HK-2 (cell line): ENCODE measurements around the gene MSRB3.

ENCODE experiments used
- DNase-seq: peaks from one replicate; pipeline ENCODE4 v3.0.0-alpha.2; 2018; ENCODE audit not compliant: unreplicated experiment

MSRB3 gene

DNA sequence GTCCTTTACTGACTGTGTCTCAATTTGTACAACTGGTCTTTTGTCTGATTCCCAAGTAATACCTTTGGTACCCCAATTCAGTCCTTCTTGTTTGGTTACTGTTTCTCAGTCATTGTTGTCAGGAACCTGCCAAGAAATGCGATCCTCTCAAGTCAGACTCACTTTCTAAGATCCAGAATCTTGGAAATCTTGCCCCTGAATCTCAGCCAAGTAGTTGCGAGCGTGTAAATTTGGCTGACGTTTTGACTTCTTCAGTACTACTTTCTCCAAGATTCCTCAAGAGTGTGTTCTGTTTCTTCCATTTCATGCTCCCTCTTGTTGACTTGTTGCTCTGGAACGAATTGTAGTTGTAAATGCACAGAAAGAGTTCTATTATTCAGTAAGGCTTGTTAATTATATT, 114.0 kb downstream of the MSRB3 start:
- DNase-seq: no peak

DNA sequence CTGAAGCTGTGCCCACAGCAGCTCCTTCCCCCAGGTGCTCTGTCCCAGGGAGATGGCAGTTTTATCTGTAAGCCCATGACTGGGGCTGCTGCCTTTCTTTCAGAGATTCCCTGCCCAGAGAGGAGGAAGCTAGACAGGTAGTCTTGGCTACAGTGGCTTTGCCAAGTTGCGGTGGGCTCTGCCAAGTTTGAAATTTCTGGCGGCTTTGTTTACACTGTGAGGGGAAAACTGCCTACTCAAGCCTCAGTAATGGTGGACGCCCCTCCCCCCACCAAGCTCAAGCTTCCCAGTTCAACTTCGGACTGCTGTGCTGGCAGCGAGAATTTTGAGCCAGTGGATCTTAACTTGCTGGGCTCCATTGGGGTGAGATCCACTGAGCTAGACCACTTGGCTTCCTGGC, 124.7 kb downstream of the MSRB3 start:
- no peak for DNase-seq

DNA sequence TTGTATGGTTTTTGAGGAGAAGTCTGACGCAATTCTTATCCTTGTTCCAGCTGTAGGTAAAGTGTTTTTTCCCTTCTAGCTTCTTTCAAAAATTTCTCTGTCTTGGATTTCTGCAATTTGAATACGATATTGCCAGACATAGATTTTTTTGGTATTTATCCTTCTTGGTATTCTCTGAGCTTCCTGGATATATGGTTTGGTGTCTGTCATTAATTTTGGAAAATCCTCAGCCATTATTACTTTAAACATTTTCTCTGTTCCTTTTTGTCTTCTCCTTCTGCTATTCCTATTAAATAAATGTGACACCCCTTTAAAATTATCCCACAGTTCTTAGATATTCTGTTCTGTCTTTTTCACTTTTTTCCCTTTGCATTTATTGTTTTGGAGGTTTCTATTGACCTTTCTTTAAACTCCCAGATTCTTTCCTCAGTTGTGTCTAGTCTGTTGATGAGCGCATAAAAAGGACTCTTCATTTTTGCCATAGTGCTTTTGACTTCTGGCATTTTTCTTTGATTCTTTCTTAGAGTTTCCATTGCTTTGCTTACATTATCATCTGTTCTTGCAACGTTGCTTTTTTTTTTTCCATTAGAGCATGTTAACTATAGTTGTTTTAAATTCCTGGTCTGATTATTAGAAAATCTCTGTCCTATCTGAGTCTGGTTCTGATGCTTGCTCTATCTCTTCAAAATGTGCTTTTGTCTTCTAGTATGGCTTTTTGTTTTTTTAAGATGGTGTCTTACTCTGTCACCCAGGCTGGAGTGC, 129.1 kb downstream of the MSRB3 start:
- DNase-seq: no peak

DNA sequence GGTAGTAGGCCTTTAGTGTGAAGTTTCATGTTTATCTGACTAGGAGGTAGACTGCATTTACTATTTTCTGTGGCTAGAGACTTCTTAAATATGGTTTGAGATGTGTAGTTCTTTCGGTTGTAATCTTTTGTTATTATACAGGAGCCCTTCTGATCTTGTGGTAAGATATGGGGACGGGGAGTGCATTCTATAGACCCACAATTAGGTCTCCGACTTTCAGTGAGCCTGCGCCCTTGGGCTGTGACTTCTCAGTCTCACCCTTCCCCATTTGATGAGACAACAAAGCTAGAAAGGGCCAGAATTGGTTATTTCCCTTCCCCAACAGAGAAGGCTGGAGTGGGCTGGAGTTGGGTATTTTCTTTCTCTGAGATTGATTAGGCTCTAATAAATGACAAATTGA, 130.0 kb downstream of the MSRB3 start:
- DNase-seq: no peak

DNA sequence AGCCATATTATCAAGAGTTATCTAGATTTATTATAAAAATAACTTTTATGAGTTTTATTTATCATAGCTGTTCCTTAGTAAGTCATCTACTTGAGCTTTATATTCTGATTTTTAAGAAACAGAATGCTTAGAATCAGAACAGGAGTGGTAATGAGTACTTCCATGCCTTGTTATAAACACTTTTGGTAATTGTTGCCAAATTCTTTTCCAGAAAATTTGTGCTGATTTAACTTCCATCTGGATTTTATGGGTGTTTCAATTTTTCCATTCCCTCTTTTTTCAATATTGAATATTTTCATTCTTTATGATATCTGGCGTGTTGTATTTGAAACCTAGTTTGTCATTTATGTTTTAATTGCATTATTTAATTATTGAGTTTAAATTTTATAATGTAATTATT, 131.2 kb downstream of the MSRB3 start:
- DNase-seq: no peak

DNA sequence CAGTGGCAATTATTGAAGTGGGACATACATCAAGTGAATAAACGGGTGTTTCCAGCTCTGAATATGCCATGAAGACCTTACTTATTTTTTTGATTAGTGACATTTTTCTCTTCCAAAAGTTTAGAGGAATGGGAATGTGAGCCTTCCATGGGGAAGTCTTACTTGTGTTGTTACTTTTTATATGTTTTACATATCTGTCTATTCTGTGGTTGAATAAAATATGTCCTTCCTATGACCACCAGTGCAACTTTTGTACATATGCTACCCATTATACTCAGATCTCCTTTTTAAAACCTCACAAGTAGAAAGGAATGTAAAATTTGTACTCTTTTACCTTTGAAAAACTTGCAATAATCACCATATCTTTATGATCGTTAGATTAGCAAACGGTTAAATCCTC, 132.7 kb downstream of the MSRB3 start:
- DNase-seq: no peak

DNA sequence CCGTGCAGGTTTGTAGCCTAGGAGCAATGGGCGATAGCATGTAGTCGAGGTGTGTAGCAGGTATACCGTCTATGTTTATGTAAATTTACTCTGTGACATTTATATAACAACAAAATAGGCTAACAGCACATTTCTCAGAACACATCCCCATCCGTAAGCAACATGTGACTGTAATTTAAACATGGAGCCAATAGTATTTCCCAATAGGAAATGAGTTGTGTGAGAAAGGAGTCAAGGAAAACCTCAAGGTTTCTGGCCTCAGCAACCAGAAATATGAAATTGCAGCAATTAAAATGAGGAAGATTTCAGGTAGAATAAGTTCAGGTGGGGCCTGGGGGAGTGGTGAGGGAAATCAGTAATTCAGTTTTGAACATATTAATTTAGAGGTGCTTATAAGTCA, 136.0 kb downstream of the MSRB3 start:
- no peak for DNase-seq

DNA sequence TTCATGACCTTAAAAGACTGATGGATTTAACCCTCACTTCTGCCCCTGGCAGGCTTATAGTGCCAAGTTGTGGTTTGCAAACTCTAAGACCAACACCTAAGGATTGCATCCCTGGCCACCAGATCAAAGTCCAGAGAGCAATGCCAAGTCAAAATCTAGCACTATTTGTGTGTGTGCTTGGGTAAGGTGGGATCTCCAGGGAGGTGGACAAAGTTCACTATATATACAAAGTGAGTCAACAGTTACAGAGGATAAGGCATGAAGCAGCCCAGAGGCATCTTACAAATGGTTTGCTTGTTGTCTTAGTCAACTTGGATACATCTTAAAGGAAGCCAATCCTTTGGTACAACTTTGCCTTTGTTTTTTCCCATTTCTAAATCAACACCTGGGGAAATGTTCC, 137.3 kb downstream of the MSRB3 start:
- no peak for DNase-seq

DNA sequence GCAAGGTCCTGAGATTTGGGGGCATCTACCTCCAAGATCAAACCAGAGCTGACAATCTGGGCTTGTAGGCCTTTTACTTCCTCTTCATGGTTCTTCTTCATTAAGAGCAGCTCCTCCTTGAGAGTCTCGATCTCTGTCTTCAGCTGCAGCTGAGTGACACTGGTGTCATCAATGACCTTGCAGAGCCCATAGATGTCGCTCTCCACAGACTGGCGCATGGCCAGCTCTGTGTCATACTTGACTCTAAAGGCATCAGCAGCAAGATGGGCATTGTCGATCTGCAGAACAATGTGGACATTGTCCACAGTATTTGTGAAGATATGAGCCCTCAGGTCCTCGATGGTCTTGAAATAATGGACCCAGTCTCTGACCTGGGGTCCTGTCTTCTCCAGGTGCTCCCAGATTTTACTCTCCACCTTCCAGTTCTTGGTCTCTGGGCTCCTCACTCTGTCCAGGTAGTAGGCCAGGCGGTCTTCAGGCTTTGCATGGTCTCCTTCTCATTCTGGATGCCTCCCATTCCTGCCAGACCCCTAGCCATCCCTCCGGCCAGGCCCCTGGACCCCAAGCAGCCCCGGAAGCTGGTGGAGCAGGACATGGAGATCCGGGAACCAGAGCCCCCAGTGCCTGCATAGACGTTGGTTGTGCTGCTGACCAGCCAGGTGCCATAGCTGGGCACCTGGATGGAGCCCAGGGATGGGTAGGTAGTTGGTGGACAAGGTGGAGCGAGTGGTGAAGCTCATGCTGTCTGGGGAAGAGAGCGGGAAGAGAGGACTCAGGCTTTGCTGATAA, 141.0 kb downstream of the MSRB3 start:
- DNase-seq: no peak

DNA sequence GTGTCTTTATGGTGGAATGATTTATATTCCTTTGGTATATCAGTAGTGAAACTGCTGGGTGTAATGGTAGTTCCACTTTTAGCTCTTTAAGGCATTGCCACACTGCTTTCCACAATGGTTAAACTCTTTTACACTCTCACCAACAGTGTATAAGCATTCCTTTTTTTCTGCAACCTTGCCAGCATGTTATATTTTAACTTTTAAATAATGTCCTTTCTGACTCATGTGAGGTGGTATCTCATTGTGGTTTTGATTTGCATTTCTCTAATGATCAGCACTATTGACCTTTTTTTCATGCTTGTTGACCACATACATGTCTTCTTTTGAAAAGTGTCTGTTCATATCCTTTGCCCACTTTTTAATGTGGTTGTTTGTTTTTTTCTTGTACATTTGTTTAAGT, 142.5 kb downstream of the MSRB3 start:
- DNase-seq: no peak

DNA sequence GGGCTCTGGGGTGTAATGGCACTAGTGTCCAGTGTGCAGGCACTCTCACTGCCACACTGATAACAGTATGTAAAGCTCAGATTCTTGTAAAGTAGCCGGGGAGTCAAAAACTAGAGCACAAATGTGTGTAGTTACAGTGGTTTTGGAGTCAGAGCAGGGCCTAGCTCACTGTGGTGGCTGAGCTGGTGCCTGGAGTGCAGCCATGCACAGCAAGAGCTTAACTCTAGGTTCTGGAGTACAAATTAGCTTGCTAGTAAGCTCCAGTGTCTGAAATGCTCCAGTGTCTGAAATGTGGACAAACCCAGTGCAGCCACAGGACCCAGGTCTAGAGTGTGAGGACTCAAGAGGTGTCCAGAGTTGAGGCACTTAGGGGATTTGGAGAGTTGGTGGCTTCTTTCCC, 149.2 kb downstream of the MSRB3 start:
- DNase-seq: peak; percentile 29

DNA sequence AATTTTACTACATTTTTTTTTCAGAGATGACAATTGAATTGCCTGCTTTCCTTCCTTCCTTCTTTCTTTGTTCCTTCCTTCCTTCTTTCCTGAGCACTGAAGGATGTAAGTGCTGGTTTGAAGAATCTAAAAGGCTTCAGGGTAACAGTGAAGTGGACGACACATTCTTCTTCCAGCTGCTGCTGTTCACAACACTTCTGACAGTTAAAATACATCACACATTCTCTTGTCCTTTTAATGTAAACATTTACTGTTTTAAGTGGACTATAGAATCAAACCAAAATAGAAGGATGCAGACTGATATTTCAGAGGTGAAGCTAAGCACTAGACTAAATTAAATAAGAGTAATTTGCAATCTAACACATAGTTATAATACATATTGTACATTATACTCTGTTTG, 151.5 kb downstream of the MSRB3 start:
- no peak for DNase-seq

DNA sequence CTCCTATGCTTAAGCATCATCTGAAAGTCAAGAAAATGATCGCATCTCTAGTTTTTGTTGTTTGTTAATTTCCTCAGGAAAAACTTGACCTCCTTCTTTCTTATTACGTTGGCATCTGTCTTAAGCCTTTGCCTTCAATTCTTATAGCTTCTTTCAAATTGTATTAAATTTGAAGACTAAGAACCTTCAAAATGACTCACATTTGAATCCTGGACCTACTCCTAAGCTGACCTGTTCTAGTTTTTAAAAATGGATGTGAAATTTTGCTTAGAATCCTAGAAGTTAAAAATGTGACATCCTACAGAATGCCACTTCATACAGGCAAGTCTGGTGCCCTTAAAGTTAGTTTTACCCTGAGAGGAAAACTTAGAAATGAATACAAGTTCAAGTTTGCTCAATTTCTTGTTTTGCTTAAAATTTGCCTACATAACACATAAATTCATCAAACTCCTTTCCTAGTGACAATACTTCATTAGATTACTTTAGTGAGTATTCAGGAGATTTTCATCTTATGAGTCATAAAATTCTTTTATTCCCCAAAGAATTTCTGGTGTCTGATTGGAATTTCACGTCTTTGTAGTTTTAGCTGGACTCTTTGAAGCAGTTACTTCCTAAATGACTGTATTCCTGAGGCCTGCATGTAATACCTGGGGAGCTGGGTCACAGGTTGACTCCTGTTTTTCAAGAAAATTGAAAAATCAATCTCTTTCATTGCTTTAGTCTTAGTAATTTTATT, 152.3 kb downstream of the MSRB3 start:
- no peak for DNase-seq

DNA sequence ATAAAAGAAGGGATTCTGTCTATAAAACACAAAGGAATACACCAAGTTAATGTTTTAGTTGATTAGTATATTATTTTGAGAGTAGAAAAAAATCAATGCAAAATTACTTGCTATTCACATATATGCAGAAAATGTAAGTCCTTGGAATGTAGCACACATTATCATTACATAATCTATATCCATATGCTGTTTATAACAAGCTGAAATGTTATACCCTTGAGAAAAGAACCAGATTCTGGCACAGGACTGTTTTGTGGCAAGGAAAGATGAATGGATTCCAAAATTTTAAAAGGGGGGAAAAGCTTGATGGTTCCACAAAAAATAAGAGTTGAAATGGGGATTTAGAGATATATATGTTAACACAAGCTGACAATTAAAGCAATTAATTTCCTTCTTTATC, 153.6 kb downstream of the MSRB3 start:
- DNase-seq: no peak

DNA sequence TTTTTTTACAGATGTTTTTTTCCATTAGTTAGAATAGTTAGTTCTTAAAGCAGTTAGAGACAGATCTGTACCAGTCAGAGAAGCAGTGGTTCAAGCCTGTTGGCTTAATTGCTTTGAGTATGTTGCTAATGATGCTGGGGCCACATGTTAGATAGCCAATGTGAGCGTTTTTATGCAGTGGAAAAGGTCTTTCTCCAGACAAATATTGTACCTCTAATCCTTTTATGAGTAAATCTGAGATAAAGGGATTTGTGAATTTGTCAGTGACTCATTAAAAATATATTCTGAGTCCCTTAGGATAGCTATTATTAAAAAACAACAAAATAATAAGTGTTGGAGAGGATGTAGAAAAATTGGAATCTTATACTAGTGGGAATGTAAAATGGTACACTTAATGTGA, 154.2 kb downstream of the MSRB3 start:
- no peak for DNase-seq

DNA sequence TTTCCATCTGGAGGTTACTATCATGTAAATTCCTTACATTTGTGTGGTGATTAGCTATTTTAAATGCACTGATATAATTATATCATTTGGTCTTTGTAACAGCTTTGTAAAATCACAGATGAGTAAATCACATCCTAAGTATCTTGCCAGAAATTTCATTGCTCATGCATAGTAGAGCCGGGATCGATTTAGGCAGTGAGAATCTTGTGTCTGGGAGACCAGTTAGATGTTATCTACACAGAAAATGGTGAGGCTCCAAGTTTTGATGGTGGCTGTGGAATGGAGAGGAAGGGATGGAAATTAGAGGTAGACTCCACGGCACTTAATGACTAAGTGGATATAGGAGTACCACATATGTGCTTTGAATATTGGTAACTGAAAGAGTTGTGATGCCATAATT, 156.3 kb downstream of the MSRB3 start:
- DNase-seq: no peak

DNA sequence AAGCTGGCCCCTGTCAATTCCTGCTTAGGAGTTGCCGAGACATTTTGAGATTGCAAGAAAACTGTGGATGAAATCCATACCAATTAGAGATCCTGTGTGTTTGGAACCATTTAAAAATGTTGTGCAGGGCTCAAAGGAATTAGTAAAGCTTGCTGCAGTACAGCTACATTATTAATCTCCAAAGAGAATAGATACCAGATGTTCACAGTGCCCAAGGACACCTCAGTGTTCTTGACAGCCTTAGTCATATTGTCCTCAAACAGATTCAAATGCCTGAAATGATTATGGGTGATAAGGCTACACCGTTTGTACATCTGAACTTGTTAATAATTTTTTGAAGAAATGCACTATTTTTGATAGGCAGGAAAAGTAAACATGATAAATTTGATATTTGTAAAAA, 164.6 kb downstream of the MSRB3 start:
- DNase-seq: no peak

DNA sequence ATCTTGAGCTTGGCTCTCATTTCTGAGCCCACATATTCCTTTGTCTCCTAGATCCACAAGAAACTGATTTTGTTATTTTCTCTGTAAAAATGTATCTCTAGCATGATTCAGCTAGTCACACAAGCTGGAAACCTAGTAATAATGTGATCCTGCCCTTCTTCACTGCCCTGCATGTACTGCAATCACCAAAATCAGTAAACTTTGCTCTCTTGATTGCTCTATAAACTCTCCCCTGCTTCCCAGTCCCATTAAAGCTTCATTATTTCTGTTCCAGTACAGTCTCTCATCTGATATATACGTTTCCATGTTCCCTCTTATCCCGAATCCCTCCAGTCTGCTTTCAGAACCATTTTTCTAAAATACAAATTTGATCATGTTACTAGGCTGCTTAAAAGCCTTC, 166.5 kb downstream of the MSRB3 start:
- no peak for DNase-seq

DNA sequence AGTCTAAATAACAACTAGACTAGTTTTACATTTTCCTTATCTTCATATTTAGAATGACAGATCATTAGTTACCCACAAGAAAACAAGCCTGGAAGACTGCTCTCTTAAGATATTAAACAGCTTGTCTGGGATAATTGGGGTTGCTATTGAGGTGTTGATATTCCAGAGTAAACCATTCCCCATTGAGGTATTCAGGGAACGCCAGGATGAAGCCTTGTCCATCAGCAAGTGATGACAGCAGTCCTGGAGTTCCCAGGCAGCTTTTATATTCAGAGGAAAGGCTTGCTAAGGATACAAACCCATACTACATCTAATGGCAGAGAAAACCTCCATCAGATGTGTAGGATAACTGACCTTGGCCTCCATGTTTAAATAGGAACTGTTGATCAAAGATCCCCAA, 168.4 kb downstream of the MSRB3 start:
- no peak for DNase-seq

DNA sequence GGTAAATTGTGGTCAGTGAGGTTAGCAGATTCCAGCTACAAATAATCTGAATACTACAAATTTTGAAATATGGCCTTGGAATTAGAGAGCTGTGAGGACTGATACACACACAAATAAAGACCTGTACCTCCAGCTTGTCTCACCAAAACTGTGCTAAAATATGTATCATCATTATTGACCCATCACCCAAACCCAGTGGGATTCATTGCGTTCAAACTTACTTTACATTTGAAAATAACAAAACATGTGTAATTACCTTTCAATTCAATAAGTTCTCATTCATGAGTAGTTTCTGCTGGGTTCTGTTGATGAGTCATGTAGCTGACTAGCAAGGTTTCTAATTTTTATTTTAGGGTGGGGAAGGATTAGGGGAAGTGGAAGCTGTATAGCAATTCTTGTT, 170.9 kb downstream of the MSRB3 start:
- DNase-seq: no peak

DNA sequence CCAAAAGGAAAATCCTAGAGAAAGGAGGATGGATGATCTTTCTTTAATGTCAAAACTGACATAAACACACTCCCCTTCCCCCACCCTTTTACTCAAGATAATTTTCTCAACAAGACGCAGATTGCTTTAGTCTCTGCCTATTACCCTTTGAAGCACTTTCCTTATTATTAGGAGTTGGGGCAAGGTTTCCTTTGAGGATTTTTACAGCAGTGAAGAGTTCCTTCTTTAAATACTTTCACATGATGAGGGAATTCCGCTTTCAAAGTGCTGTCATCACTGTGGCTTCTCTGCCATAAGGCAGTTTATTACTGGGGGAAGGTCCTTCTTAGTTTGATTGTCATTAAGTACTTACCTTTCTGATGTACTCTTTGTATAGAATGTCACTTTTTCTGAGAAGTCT, 172.1 kb downstream of the MSRB3 start:
- no peak for DNase-seq

DNA sequence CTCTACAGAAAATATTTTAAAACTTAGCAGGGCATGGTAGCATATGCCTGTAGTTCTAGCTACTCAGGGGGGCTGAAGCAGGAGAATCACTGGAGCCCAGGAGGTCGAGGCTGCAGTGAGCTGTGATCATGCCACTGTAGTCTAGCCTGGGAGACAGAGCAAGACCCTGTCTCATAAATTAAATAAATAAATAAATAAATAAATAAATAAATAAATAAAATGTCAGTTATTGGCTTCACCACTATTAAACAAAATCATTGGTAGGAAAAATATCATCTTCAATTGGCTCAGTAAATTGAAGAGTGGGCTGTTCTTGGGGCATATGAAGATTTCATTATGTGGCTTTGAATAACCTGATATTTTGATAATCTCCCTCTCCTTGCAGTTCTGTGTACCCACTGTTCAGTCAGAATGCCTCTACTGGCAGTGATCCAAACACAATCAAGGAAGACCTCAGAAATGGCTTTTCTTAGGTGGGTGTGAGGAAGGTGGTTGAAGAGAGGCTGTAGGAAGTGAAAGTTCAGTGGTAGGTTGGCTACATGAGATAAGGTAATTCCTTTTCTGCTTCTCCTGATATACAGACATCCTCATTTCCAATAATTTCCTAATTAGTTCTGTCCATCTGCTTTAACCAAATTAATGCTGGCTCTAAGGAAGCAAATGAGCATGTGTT, 175.8 kb downstream of the MSRB3 start:
- no peak for DNase-seq
